Stimulated activated naive CD8-positive, alpha-beta T cell treated with anti-CD3 and anti-CD28 coated beads, Interleukin-15, amount 100 ng/mL, for 72 hours (primary cell): Measurements from ENCODE around the gene MSLN.

Source experiments
- ATAC-seq: fragments of 150-1000 bp; cut with Tn5 transposase; 2 replicates; pipeline ENCODE4 v1.10.0; 2021; ENCODE audit warnings: mild to moderate bottlenecking, moderate library complexity
- DNase-seq, 2 donors: peaks; one replicate each; pipeline ENCODE4 v3.0.0; 2021 to 2022
- H3K27ac Mint-ChIP-seq, 2 donors: one replicate each; pipeline ENCODE4 v1.8.0; 2022; ENCODE audit warnings: mild to moderate bottlenecking in 2 of 2, mixed read lengths in 2 of 2, moderate library complexity in 2 of 2
- H3K27me3 Mint-ChIP-seq: one replicate; pipeline ENCODE4 v1.8.0; 2022; ENCODE audit warnings: mixed read lengths
- H3K4me1 Mint-ChIP-seq: one replicate; pipeline ENCODE4 v1.8.0; 2022; ENCODE audit warnings: mild to moderate bottlenecking, mixed read lengths
- H3K4me3 Mint-ChIP-seq, 2 donors: one replicate each; pipeline ENCODE4 v1.8.0; 2022; ENCODE audit warnings: mild to moderate bottlenecking in 2 of 2, mixed read lengths in 2 of 2, moderate library complexity in 1 of 2
- H3K9me3 Mint-ChIP-seq, 2 donors: one replicate each; pipeline ENCODE4 v1.8.0; 2022; ENCODE audit warnings: mixed read lengths in 2 of 2

MSLN gene

GRCh38 chr16:720447-720989 lies 40.0 kb upstream of the MSLN start:
- Mint-ChIP-seq H3K27me3 (no peaks in the 10 kb centered on the region), H3K4me1 (peaks cover 60% of the 10 kb centered on the region)
- peak; percentile 64 to 70 for DNase-seq

GRCh38 chr16:720990-721764 lies 39.4 kb upstream of the MSLN start, which contains the start of gene ANTKMT:
TSS of gene ANTKMT (plus strand) at chr16:721146. CDS start at chr16:721275, 129 bp downstream.
- Mint-ChIP-seq H3K27me3 (no peaks in the 10 kb centered on the region), H3K4me1 (peaks cover 64% of the 10 kb centered on the region), H3K27ac (peak within 1 kb of the TSS; percentile 82 to 93), H3K9me3 (no peaks in the 10 kb centered on the region), H3K4me3 (peak within 1 kb of the TSS; percentile 87 to 95)
- peak; percentile 87 to 92 for DNase-seq
- ATAC-seq = peak; percentile 82

More at GRCh38 chr16:720447-720989, 40.0 kb upstream of the MSLN start:
- peak; percentile 47 for ATAC-seq
- peak overlapping the region; percentile 87 to 95 for H3K4me3 Mint-ChIP-seq
- no peaks in the 10 kb centered on the region for H3K9me3 Mint-ChIP-seq
- peak overlapping the region; percentile 82 to 93 for H3K27ac Mint-ChIP-seq

- H3K27me3 Mint-ChIP-seq = no peaks in the 10 kb centered on the region
- H3K4me3 Mint-ChIP-seq = peak overlapping the region; percentile 82 to 95
- no peaks in the 10 kb centered on the region for H3K9me3 Mint-ChIP-seq
- DNase-seq = peak; percentile 46 to 62
- peak; percentile 29 for ATAC-seq
- peak overlapping the region; percentile 37 to 53 for H3K27ac Mint-ChIP-seq
- peaks cover 63% of the 10 kb centered on the region for H3K4me1 Mint-ChIP-seq
These were observed 38.6 kb upstream of the MSLN start for GRCh38 chr16:721765-722540.

- ATAC-seq (no peak), DNase-seq (no peak)
- Mint-ChIP-seq H3K4me3 (peak overlapping the region; percentile 82 to 95), H3K4me1 (peaks cover 63% of the 10 kb centered on the region), H3K9me3 (no peaks in the 10 kb centered on the region), H3K27ac (no peak overlapping the region), H3K27me3 (no peaks in the 10 kb centered on the region)
These were observed 37.5 kb upstream of the MSLN start for GRCh38 chr16:722835-723633.

- no peaks in the 10 kb centered on the region for H3K27me3 Mint-ChIP-seq
- DNase-seq (no peak), ATAC-seq (no peak)
- no peaks in the 10 kb centered on the region for H3K9me3 Mint-ChIP-seq
- H3K4me3 Mint-ChIP-seq = peak overlapping the region in 1 of 2 donors; percentile 13
- no peak overlapping the region for H3K27ac Mint-ChIP-seq
- peaks cover 63% of the 10 kb centered on the region for H3K4me1 Mint-ChIP-seq
These were observed 36.8 kb upstream of the MSLN start for GRCh38 chr16:723695-724094.

- no peaks in the 10 kb centered on the region for H3K27me3 Mint-ChIP-seq
- H3K27ac Mint-ChIP-seq = peak overlapping the region in 1 of 2 donors; percentile 63
- no peaks in the 10 kb centered on the region for H3K9me3 Mint-ChIP-seq
- ATAC-seq (no peak), DNase-seq (no peak)
- H3K4me3 Mint-ChIP-seq = no peak overlapping the region
- H3K4me1 Mint-ChIP-seq = peaks cover 57% of the 10 kb centered on the region
These were observed 36.1 kb upstream of the MSLN start for GRCh38 chr16:724188-725040.

- H3K4me3 Mint-ChIP-seq = no peak overlapping the region
- H3K4me1 Mint-ChIP-seq = peaks cover 52% of the 10 kb centered on the region
- ATAC-seq (no peak), DNase-seq (no peak)
- no peaks in the 10 kb centered on the region for H3K9me3 Mint-ChIP-seq
- no peaks in the 10 kb centered on the region for H3K27me3 Mint-ChIP-seq
- no peak overlapping the region for H3K27ac Mint-ChIP-seq
These were observed 35.5 kb upstream of the MSLN start for GRCh38 chr16:725041-725376.

GRCh38 chr16:725463-726187 lies 34.9 kb upstream of the MSLN start:
- DNase-seq (no peak), ATAC-seq (no peak)
- Mint-ChIP-seq H3K4me1 (peaks cover 47% of the 10 kb centered on the region), H3K9me3 (no peaks in the 10 kb centered on the region), H3K27ac (peak overlapping the region in 1 of 2 donors; percentile 95), H3K27me3 (no peaks in the 10 kb centered on the region), H3K4me3 (peak overlapping the region in 1 of 2 donors; percentile 88)

- no peaks in the 10 kb centered on the region for H3K27me3 Mint-ChIP-seq
- H3K4me1 Mint-ChIP-seq = peaks cover 47% of the 10 kb centered on the region
- no peak for ATAC-seq
- peak overlapping the region in 1 of 2 donors; percentile 88 for H3K4me3 Mint-ChIP-seq
- H3K9me3 Mint-ChIP-seq = no peaks in the 10 kb centered on the region
- peak overlapping the region in 1 of 2 donors; percentile 95 for H3K27ac Mint-ChIP-seq
- no peak for DNase-seq
These were observed 34.4 kb upstream of the MSLN start for GRCh38 chr16:726188-726437.

- H3K27me3 Mint-ChIP-seq = no peaks in the 10 kb centered on the region
- peaks cover 46% of the 10 kb centered on the region for H3K4me1 Mint-ChIP-seq
- peak; percentile 34 for ATAC-seq
- peak; percentile 52 to 60 for DNase-seq
- peak within 1 kb of the TSS; percentile 70 to 88 for H3K4me3 Mint-ChIP-seq
- no peaks in the 10 kb centered on the region for H3K9me3 Mint-ChIP-seq
- H3K27ac Mint-ChIP-seq = peak within 1 kb of the TSS; percentile 57 to 95
These were observed 33.9 kb upstream of the MSLN start, which contains the start of the genes CCDC78 and HAGHL for GRCh38 chr16:726438-727290. TSS of gene CCDC78 (minus strand) at chr16:726443. CDS start at chr16:726367, 76 bp downstream. TSS of gene HAGHL (plus strand) at chr16:727106. CDS start at chr16:727510, 404 bp downstream.

- Mint-ChIP-seq H3K27me3 (no peaks in the 10 kb centered on the region), H3K4me3 (peak overlapping the region; percentile 47 to 72), H3K27ac (peak overlapping the region in 1 of 2 donors; percentile 57), H3K9me3 (no peaks in the 10 kb centered on the region), H3K4me1 (peaks cover 39% of the 10 kb centered on the region)
- ATAC-seq (peak; percentile 33), DNase-seq (peak in 1 of 2 donors; percentile 48)
These were observed 33.1 kb upstream of the MSLN start for GRCh38 chr16:727291-727977.

GRCh38 chr16:728131-728889 lies 32.2 kb upstream of the MSLN start:
- DNase-seq (peak; percentile 69 to 71), ATAC-seq (peak; percentile 73)
- Mint-ChIP-seq H3K4me3 (peak overlapping the region; percentile 72 to 82), H3K4me1 (peaks cover 30% of the 10 kb centered on the region), H3K9me3 (no peaks in the 10 kb centered on the region), H3K27ac (peak overlapping the region in 1 of 2 donors; percentile 83), H3K27me3 (no peaks in the 10 kb centered on the region)
